ENCODE results near the gene SUPT3H. TPM values are rescaled to one million over a fixed set of nuclear protein-coding genes. Genes with fewer than 3 reads are reported as not detected.

SUPT3H gene
- total and polyA plus RNA-seq, 2 donors (not counting 1 experiment from before 2014, with no cell fraction given) = 5.5 to 12.4 TPM

- H4K20me1 ChIP-seq (ENCODE audit: control insufficient read depth, insufficient read depth, low read length, poor library complexity, severe bottlenecking) = no peaks in the 10 kb centered on the region
- no peaks in the 10 kb centered on the region for H3K9me3 ChIP-seq (ENCODE audit: control extremely low read depth in 1 of 3, control insufficient read depth in 2 of 3, insufficient read depth in 1 of 3, low read length in 2 of 3)
- H3K4me3 Mint-ChIP-seq = no peak overlapping the region
- no peak overlapping the region for H3K27ac Mint-ChIP-seq
- H2AFZ ChIP-seq (ENCODE audit: insufficient read depth, low read depth, low read length, poor library complexity, severe bottlenecking) = no peak overlapping the region
- TF ChIP-seq EZH2 (IDR thresholded peaks at IDR 0.05; ENCODE audit: borderline replicate concordance, insufficient read depth, low read depth, low read length, poor library complexity, severe bottlenecking) = no peak
- no peak for TF ChIP-seq CTCF (IDR thresholded peaks at IDR 0.05)
- H3K27me3 Mint-ChIP-seq = no peaks in the 10 kb centered on the region
- no peaks in the 10 kb centered on the region for H3K4me1 ChIP-seq (ENCODE audit: control insufficient read depth in 2 of 2, insufficient read depth in 2 of 2, low read length in 2 of 2)
- H3K4me2 ChIP-seq (replicated peaks; ENCODE audit: low read depth, low read length, poor library complexity, severe bottlenecking) = no peak overlapping the region
- H3K36me3 ChIP-seq (replicated peaks in 1 of 2; ENCODE audit: control extremely low read depth in 1 of 2, control insufficient read depth in 1 of 2, extremely low read depth in 1 of 2, insufficient read depth in 2 of 2, low read length in 1 of 2) = no peaks in the 10 kb centered on the region
- no peaks in the 10 kb centered on the region for H3K9me3 Mint-ChIP-seq (ENCODE audit: insufficient read depth)
- no peak for ATAC-seq (ENCODE audit: low read depth)
- WGBS (ENCODE audit: insufficient coverage) = 91% methylated on average over 4 of the region's 5 CpGs
- no peaks in the 10 kb centered on the region for H3K4me1 Mint-ChIP-seq
- no peak overlapping the region for H3K9ac ChIP-seq (ENCODE audit: low read length)
- no peak for DNase-seq
- POLR2A ChIA-PET = no interaction called here
- H3K4me3 ChIP-seq (ENCODE audit: control extremely low read depth in 1 of 5, extremely low read depth in 1 of 5, insufficient read depth in 1 of 5, low read depth in 2 of 5, low read length in 4 of 5) = no peak overlapping the region
- intact Hi-C loops (cut with micrococcal nuclease) = no loop called here
- no peaks in the 10 kb centered on the region for H3K79me2 ChIP-seq (ENCODE audit: control insufficient read depth, insufficient read depth, low read length)
- CTCF ChIA-PET = no interaction called here
- no peaks in the 10 kb centered on the region for H3K27me3 ChIP-seq (replicated peaks in 1 of 4; ENCODE audit: control extremely low read depth in 1 of 4, control insufficient read depth in 3 of 4, insufficient read depth in 4 of 4, low read length in 3 of 4)
- H3K27ac ChIP-seq (ENCODE audit: low read length in 2 of 2) = no peak overlapping the region
Observed at GRCh38 chr6:44808148-44808547, 569.6 kb downstream of the SUPT3H start.

- TF ChIP-seq CTCF (IDR thresholded peaks at IDR 0.05) (no peak), EZH2 (IDR thresholded peaks at IDR 0.05; ENCODE audit: borderline replicate concordance, insufficient read depth, low read depth, low read length, poor library complexity, severe bottlenecking) (no peak)
- Histone ChIP-seq H4K20me1 (ENCODE audit: control insufficient read depth, insufficient read depth, low read length, poor library complexity, severe bottlenecking) (no peaks in the 10 kb centered on the region), H3K36me3 (replicated peaks in 1 of 2; ENCODE audit: control extremely low read depth in 1 of 2, control insufficient read depth in 1 of 2, extremely low read depth in 1 of 2, insufficient read depth in 2 of 2, low read length in 1 of 2) (no peaks in the 10 kb centered on the region), H3K4me3 (ENCODE audit: control extremely low read depth in 1 of 5, extremely low read depth in 1 of 5, insufficient read depth in 1 of 5, low read depth in 2 of 5, low read length in 4 of 5) (no peak overlapping the region), H3K9me3 (ENCODE audit: control extremely low read depth in 1 of 3, control insufficient read depth in 2 of 3, insufficient read depth in 1 of 3, low read length in 2 of 3) (no peaks in the 10 kb centered on the region), H3K27me3 (replicated peaks in 1 of 4; ENCODE audit: control extremely low read depth in 1 of 4, control insufficient read depth in 3 of 4, insufficient read depth in 4 of 4, low read length in 3 of 4) (no peaks in the 10 kb centered on the region), H3K79me2 (ENCODE audit: control insufficient read depth, insufficient read depth, low read length) (no peaks in the 10 kb centered on the region), H3K4me2 (replicated peaks; ENCODE audit: low read depth, low read length, poor library complexity, severe bottlenecking) (no peak overlapping the region), H2AFZ (ENCODE audit: insufficient read depth, low read depth, low read length, poor library complexity, severe bottlenecking) (no peak overlapping the region), H3K9ac (ENCODE audit: low read length) (no peak overlapping the region), H3K27ac (ENCODE audit: low read length in 2 of 2) (no peak overlapping the region), H3K4me1 (ENCODE audit: control insufficient read depth in 2 of 2, insufficient read depth in 2 of 2, low read length in 2 of 2) (no peaks in the 10 kb centered on the region)
- POLR2A ChIA-PET = no interaction called here
- intact Hi-C loops (cut with micrococcal nuclease) = no loop called here
- WGBS (ENCODE audit: insufficient coverage) = 100% methylated on average over 2 of the region's 5 CpGs
- CTCF ChIA-PET = no interaction called here
- Mint-ChIP-seq H3K4me1 (no peaks in the 10 kb centered on the region), H3K4me3 (no peak overlapping the region), H3K9me3 (ENCODE audit: insufficient read depth) (no peaks in the 10 kb centered on the region), H3K27me3 (peaks cover under 1% of the 10 kb centered on the region), H3K27ac (no peak overlapping the region)
- ATAC-seq (ENCODE audit: low read depth) (no peak), DNase-seq (no peak)
Observed at GRCh38 chr6:44806656-44807055, 571.1 kb downstream of the SUPT3H start.

Measured in B cell (primary cell).